HG03565 (cell line): Measurements from ENCODE around the gene IL1RL2.

Experiments used
- ATAC-seq: cut with Tn5 transposase; IDR thresholded peaks from one replicate; pipeline ENCODE4 v1.9.1; 2021; ENCODE audit warnings: mild to moderate bottlenecking, moderate library complexity; ENCODE audit not compliant: unreplicated experiment

The IL1RL2 gene

GRCh38 chr2:102262216-102263129, 75.7 kb downstream of the IL1RL2 start:
- no peak for ATAC-seq

- no peak for ATAC-seq
These were observed 78.1 kb downstream of the IL1RL2 start for GRCh38 chr2:102264952-102265351.

GRCh38 chr2:102266204-102266603, 79.4 kb downstream of the IL1RL2 start:
- ATAC-seq: no peak

- ATAC-seq: no peak
These were observed 81.0 kb downstream of the IL1RL2 start for GRCh38 chr2:102267774-102268173.

- no peak for ATAC-seq
These were observed 81.8 kb downstream of the IL1RL2 start for GRCh38 chr2:102268510-102269199.

- no peak for ATAC-seq
These were observed 82.3 kb downstream of the IL1RL2 start for GRCh38 chr2:102269200-102269524.

GRCh38 chr2:102271844-102272243, 85.0 kb downstream of the IL1RL2 start:
- no peak for ATAC-seq

GRCh38 chr2:102273619-102274211, 86.9 kb downstream of the IL1RL2 start:
- ATAC-seq: no peak

- no peak for ATAC-seq
These were observed 89.9 kb downstream of the IL1RL2 start for GRCh38 chr2:102276549-102277201.

GRCh38 chr2:102277202-102277700, 90.4 kb downstream of the IL1RL2 start:
- no peak for ATAC-seq

GRCh38 chr2:102278720-102279390, 92.0 kb downstream of the IL1RL2 start:
- no peak for ATAC-seq

- ATAC-seq: no peak
These were observed 92.5 kb downstream of the IL1RL2 start for GRCh38 chr2:102279391-102279735.

- ATAC-seq: no peak
These were observed 95.9 kb downstream of the IL1RL2 start for GRCh38 chr2:102282678-102283091.

- no peak for ATAC-seq
These were observed 97.2 kb downstream of the IL1RL2 start for GRCh38 chr2:102283996-102284395.

- no peak for ATAC-seq
These were observed 97.8 kb downstream of the IL1RL2 start for GRCh38 chr2:102284611-102285010.

GRCh38 chr2:102285368-102285767, 98.5 kb downstream of the IL1RL2 start:
- no peak for ATAC-seq

- no peak for ATAC-seq
These were observed 99.2 kb downstream of the IL1RL2 start for GRCh38 chr2:102286041-102286440.

GRCh38 chr2:102289129-102289528, 102.3 kb downstream of the IL1RL2 start:
- no peak for ATAC-seq
